ENCODE results near the gene PRKAG1.

The PRKAG1 gene

DNA sequence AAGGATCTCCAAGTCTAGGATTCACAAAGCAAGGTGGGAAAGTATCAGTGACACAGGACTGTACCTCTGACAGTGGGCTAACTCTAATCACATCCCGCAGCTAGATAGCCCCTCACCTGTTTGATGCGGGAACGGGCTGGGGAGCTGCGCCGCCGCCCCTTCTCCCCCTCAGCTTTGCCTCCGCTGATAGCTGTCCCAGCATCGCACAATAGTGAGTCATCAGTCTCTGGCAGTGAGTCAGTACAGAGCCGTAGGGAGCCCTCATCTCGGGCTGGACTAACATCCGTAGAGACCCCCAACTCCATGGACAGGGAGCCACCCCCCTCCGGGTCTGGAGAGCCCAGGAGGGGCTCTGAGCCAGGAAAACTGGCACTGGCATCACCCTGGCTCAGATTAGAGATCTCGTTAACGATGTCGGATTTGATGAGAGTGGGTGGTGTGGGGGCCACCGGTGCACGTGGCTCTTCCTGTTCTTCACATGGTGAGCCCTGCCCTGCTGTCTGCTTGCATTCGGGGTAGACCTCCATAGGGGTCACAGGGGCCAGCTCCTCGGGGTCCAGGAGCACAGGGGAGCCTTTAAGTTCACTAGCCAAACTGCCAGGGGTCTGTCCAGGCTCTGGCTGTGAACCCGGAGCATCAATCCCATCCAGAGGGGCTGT is 31.1 kb upstream of the PRKAG1 start:
- peak; percentile 57 for DNase-seq

DNA sequence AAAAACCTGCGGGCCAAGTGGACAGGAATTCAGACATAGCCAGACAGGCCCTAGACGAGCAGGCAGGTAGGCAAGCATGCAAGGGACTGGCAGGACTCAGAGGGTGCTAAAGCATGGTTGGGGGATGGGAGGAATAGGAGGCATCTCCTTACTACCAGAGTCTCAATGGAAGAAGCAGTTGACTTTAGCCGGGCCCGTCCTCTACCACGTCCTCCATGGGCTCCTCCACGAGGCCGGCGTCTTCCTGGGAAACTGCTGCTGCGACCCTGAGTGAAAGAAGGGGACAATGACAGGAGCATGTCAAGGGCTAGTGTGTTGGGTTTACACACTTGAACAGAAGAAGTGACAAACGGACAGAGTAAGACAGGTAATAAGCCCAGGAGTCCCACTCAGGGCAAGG is 30.4 kb upstream of the PRKAG1 start:
- no peak for DNase-seq

DNA sequence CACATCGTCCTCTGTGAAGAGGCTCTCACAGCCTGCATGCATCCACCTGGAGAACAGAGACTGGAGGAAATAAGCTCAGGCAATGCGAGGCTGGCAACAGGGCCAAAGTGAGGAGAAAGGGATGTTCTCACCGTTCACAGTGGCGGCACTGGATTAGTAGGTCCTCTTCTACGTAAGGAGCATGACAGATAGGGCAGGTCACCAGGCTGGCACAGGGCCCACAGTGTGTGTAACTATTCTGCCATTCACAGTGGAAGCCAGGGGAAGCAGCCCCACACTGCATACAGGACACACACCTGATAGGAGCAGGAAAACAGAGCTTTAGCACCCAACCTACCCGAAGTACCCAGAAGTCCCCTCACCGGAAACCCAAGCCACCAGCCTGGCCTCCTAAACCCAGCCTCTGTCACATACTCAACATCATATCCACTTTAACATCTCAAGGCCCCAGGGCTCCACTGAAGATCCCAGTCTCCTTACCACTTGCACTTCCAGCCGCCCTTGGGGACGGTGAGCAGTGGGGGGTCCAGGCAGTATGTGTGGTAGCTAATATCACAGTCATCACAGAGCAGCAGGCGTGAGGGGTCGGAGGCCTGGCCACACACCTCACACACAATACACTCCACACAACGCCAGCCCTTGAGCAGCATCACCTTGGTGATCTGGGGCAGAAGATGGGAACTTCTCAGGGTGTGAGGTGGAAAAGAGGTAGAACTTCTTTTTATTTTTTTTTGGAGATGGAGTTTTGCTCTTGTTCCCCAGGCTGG is 27.7 kb upstream of the PRKAG1 start:
- DNase-seq: no peak

DNA sequence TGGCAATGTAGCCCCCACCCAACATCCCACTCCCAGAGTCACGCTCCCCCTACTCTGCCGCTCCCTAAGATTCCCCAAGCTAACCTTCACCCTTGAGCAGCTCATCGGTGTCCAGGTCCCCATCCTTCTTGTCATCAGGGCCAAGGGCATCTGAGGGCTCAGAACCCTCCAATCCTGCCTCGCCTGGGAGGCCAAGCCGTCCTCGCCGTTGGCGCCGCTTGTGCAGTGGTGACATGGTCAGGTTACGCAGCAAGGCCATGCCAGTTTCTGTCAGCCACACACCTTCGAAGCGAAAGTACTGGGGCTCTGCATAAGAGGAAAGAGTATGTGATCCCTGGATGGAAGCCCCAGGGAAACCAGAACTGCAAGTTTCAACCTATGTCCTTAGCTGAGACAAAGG is 26.1 kb upstream of the PRKAG1 start:
- no peak for DNase-seq

DNA sequence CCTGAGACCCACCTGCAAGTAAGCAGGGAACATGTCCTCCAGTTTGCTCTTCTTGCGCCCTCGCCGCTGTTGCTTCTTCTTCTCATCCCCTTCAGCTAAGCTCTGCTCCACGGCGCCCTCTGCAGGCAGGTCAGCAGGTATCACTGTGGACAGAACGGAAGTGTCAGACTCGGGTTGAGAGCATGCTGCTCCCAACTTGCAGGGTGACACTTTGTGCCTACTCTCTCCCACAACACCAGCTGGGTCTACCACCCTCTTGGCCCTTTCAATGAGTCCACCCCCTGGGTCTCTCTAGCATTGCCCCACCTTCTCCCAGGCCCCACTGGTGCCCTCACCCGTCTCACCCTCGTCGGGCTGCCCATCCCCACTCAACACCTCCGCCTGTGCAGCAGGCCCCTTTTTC is 25.3 kb upstream of the PRKAG1 start:
- DNase-seq: peak; percentile 27

DNA sequence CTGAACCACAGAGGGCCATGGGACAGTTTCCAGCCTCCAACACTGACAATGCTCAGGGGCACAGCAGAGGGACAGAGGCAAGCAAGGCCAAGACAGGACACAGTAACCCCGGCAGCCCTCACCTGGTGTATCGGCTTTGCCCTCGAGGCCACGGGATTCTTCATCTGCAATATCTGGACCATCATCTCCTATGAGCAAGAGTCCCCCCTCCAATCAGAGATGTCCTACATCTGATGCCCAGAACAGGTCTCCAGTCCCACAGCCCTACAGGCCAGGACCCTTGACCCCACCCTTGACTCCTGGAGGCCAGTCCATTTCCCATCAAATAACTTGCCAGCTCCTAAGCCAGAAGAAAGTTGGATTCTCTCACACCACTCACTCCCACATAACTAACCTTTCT is 24.7 kb upstream of the PRKAG1 start:
- no peak for DNase-seq

DNA sequence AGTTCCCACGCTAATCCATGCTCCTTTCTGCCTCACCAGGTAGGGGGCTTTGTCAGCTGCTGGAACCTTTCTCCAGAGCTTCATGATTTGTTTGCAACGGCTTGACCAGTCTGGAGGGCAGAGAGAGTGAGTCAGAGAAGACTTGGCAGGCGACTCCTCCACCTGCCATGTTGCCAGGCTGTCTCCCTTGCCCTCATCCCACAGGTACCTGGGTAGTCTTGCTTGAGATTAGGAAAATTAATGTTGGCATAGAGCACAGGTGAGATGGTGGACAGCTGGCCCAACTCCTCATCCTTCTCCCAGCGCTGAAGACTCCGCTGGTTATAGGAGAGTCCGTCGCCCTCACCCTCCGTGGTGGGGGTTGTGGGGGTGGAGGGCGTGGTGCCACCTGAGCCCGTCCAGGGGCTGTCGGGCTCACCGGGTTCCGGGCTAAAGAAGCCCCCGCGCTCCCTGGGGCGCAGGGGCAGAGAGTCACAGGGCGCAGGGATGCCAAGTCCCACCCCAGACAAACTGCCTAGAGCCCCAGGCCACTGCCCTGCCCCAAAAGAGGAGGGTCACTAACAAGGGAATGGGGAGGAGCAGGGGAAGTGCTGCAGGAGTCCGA is 23.4 kb upstream of the PRKAG1 start:
- no peak for DNase-seq

DNA sequence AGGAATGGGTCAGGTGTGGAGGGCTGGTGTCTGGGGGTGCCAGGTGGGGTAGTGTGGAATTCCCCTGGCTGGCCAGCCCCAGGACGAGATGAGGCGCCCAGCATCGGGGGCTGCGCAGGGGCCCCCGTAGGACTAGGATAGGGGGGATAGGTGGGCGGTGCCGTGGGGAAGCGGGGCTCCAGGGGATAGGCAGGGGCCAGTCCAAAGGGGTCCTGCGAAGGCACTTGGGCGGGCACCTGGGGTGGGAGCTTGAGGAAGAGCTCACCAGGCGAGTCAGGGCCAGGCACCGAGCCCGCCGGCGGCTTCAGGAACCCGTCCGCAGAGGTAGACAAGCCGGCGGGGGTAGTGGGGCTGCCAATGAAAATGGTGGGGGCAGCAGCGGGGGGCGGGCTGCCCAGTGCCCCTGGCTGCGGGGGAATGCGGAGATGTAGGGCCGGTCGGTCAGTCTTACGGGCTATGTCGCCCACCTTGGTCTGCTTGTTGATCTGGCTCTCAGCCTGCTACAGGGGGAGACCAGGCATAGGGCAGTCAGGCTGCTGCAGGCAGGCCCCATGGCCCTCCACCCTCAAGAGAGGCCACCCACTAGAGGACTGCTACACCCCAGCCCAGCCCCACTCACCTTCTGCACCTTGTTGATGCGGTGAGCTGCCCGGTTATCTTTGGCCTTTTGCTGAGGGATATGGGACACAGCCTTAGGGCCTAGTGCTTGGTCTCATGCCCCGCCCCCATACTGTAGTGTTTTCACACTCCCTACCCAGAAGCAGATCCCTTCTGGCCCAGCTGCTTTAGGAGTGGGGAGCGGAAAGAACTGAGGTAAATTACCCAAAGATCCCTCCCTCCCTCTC is 22.7 kb upstream of the PRKAG1 start:
- no peak for DNase-seq

DNA sequence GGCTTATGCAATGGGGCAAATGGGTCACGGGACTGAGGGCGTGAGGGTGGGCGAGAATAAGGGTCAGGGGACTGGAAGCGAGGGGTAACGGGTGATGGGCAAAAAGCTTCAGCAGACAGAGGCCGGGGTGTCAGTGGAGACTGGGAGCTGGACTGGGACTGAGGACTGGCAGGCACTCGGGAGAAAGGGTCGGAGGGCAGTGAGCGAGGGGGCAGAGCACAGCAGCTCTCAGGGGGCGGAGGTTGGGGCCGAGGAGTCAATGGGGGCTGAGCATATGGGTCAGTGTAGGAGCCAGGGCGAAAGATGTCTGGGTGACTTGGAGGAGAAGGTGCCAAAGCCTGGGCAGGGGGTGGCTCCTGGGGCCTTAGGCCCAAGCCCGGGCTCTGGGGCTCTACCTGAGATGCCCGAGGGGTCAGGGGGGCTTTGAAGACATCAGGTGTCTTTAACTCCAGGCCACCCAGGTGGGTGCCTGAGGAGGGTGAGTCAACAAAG is 21.8 kb upstream of the PRKAG1 start:
- DNase-seq: no peak

DNA sequence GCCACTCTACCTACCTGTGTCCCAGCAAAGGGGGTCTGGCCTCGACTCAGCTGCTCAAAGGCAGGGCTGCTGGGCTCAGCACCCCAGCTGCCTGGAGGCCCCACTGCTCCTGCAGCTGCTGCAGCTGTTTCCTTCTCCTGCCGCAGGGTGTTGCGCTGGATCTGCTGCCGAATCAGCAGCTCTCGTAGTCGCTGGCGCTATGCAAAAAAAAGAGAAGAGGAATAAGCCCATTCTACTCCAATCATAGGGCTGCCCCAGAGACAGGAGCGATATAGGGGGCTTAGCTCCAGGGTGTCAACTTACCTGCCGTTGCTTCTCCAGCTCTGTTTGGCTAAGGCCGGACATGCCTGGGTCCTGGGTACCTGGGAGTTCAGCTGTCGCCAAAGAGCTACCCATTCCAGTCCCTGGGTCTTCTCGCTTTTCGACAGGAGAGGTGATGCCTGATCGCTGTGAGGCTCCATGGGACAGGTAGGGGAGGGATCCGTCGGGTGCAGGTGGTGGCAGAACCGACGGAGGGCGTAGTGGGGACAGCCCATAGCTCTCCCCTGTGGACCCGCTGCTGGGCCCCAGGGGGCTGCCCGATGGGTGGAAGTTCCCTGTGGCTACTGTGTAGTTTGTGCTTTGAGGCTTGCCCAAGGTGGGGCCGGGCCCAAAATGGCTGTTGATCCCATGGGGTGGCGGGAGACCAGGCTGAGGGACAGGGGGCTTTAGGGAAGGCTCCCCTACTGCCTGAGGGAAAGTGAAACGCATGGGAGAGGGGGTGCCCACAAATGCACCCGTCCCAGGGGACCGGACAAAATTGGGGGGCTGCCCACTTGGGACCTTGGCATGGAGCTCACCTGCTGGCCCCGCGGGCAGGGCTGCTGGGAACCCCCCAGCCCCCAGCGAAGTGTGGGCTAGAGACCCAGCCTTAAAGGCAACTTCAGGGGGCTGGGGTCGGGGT is 21.1 kb upstream of the PRKAG1 start:
- DNase-seq: no peak

DNA sequence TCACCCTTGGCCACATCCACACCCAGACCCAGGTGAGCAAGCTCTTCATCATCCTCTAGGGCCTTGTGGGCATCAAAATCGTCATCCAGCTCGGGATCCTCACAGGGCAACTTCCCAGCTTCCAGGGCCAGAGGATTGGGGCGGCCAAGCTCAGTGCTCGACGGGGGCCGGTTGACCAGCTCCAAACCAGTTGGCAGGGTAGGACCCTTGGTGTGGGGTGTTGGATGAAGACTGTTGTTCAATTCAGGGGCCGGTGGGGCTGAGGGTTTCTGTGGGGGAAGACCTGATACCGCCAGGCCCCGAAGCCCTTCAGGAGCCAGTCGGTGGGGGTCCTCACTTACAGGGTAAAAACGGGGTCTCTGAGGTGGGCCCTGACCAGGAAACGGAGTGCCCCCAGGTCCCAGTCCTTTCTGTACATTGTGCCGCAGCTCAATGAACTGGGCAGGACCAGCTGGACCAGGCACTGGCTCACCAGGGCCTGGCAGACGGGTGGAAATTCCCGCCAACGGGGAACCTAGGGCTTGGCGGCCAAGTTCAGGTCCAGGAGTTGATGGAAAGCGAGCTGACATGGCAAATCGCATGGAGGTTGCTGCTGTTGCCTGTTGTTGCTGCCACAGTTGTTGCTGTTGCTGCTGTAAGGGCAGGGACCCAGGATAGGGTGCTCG is 19.8 kb upstream of the PRKAG1 start:
- DNase-seq: no peak

DNA sequence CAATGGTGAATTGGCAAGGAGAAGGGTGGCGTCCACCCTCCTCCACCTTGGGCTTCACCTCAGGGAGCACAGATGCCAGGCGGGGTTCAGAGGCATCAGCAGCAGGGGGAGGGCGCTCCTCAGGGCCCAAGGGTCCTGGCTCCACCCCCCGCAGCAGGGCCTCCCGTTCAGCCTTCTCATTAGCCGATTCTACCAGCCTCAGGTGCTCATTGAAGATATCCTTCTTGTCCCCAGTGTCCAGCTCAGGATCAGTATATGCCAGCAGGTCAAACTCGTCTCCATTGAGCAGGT is 19.3 kb upstream of the PRKAG1 start:
- DNase-seq: no peak

DNA sequence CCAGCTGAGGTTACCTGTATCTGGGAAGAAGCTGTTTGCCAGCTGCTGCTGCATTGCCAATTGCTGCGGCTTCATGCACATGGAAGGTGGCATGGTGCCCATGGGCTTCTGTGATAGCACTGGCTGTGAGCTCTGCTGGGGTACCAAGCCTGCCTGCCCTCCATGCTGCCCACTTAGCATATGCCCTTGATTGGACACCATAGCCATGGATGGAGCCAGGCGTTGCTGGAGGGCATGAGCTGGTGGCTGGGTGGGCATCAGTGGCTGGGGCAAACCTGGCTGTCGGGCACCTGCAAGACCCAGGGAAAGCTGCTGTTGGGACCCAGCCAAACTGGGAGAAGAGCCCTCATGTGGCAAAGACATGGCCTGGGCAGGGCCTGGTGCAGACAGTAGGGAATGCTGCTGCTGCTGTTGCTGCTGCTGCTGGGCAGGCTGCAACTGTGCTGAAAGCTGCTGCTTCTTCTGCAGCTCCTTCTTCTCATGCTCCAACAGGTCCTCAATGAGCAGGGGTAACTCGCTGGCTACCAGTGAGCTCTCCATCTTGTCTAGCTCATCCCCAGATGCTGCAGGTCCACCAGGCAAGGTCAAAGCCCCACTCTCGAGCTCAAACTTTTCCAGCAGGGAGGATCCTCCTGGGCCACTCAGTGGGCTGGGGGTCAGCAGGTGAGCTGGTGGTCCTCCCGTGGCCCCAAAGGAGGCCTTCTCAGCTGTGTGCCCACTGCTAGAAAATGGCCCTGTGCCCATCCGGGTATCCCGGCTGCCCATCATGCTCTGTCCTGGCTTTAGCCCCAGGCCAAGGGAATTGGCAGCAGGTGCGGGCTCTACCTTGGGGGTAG is 18.8 kb upstream of the PRKAG1 start:
- no peak for DNase-seq

DNA sequence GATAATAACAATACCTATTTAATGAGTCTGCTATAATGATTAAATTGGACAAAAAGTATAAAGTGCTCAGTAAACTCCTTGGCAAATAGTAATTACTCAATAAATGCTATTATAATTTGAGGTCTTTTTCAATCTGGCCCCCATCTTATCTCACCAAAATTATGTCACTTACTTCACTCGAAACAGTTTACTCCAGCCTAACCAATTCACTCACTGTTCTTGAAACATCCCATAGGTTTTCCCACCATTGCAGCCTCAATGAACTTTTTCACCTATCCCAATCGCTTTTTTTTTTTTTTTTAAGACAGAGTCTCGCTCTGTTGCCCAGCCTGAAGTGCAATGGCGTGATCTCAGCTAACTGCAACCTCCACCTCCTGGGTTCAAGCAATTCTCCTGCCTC is 17.5 kb upstream of the PRKAG1 start:
- DNase-seq: no peak

DNA sequence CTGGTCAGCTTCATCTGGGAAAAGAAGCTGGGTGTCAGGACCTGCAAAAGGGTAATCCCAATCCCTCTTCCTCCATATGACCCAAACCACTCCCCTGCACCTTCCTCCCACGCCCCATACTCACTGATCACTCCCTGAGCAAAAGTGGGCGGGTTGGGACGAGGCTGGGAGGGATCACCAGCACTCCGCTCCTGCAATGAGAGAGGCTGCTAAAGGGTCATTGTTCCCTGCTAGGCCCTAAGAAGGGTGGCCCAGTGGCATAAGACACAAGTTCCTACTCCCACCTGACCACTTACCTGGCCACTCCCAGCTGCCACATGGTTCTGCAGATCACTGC is 15.7 kb upstream of the PRKAG1 start:
- DNase-seq: no peak

DNA sequence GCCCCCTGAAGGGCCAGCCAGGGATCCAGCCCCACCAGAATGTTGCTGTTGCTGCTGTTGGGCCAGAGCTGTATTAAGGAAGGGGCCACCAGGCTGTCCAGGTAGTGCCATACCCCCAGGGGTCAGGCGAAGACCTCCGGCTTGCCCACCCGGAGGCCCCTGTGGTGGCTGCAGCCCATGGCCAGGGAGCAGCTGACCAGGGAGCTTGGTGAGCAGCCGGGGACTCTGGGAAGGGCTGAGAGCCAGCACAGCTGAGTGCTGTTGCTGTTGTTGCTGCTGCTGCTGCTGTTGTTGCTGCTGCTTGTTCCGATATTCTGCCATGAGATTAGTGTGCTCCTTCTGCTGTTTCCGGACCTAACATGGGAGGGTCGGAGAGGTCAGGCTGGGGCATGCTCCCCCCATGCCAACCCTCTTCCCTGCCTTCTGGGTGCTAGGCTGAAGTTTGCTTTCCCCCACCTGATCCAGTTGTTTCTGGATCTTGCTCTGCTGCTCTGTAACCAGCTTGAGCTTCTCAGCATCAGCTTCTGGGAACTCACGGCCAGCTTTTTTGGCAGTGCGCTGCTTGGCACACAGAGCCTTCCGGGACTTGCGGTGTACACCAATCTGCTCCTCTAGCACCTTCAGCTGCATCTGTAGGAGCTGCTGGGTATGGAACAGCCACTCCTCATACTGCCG is 15.2 kb upstream of the PRKAG1 start:
- no peak for DNase-seq

DNA sequence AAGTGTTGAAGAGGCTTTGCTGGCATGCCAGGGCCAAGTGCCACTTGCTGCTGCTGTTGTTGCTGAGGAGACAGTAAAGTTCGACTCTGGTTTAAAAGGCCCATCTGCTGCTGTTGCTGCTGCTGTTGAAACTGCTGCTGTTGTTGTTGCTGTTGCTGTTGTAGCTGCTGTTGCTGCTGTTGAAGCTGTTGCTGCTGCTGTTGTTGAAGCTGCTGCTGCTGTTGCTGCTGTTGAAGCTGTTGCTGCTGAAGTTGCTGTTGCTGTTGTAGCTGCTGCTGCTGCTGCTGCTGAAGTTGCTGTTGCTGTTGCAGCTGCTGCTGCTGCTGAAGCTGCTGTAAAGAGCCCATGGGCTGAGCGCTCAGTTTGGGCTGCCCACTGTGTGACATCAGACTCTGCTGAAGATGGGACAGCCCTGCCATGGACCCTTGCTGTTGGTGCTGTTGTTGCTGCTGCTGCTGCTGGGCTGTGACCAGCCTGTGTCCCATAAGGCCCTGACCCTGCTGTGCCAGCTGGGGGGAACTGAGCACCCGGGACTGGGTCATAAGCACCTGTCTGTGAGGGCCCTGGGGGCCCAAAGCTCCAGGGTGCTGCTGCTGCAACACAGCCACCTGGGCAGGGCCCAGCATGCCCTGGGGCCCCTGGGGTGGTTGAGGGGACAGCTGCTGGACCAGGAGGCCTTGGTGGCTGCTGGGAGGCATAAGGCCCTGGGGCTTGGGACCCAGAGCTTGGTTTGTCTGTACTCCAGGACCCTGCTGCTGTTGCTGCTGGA is 14.3 kb upstream of the PRKAG1 start:
- DNase-seq: no peak

DNA sequence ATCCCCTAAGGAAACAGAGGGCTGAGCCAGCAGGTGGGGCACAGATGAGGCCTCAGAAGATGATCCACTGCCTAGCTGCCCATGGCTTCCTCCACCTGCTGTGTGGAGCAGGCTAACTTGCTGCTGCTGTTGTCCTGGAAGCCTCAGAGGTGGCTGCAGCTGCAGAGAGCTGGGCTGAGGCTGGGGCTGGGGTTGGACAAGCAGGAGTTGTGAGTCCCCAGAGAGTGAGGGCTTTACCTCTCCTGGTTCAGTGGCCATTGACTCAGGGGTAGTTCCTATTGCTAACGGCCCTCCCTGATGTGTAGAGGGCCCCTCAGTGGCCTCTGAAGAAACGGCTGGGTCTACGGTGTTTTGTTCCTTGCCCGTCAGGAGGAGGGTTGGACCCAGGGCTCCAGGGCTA is 13.7 kb upstream of the PRKAG1 start:
- no peak for DNase-seq

DNA sequence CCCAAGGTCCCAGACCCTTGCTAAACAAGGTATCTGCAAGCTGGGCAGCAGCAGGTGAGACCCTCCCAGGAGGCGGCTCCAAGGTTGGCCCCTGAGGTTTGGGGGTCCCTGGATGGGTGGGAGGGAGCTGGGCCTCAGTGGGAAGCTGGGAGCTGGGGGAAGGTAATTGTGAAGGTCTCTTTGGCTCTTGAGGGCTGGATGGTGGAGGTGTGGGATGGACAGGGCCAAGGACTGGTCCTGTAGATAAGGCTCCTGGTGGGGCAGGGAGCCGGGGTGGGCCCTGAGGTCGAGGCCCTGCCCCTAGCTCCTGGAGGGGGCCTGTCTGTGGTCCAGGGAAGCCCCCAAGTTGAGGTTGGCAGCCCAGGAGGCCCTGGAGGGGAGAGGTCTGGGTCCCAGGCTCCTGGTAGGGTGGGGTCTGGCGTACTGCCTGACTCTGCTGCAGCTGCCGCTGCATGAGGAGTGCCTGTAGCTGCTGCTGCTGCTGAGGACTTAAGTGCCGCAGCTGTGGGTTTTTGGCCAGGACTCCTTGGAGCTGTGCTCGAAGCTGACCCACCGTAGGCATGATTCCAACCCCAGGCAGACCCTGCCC is 13.1 kb upstream of the PRKAG1 start:
- no peak for DNase-seq
